Measurements from ENCODE around the gene SPDEF.

Gene SPDEF

DNA sequence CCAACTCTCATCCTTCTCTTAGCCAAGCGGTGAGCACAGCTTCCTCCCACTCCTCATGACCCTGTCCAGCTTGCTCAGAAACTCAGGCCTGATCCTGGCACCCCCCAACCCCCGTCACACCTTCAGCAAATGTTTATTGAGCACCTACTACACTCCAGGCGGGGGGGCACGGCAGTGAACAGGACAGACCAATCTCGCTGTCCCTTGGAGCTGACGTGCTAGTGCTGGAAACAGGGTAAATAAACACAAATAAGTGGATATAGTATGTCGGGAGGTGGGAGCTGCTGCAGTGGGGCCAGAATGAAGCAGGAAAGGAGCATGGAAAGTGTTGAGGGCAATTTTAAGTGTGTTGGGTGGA is 7.4 kb upstream of the SPDEF start:
- no peak for DNase-seq (ENCODE audit: low read depth in 2 of 2, low spot score in 1 of 2)

DNA sequence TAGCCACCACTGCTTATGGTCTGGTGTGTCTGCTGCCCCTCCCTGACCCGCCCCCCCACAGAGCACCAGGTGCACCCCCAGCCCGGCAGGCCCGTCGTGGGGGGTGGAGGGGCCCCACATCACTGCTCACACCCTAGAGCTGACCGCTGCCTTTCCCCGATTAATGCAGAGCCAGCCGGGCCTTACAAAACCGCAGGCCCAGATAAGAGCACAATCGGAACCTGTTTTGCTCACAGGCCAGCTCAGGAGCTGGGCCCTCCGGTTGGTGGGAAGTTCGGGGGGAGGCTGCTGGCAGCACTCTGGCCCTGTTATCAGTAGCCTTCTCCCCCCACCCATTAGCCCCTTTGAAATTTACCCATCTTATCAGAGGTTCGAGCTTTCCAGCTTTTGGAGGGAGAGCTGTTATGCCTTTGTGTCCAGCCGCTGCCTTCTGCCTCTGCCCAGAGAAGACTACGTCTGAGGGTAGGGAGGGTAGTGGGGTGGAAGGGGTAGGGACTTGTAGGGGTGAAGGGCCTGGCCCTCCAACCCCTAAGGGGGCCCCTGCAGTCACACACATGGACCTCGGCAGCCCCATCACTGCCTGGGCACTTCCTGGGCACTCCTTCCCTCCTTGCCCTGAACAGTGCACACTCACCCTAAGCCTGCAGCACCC is 6.9 kb upstream of the SPDEF start:
- DNase-seq (ENCODE audit: low read depth in 2 of 2, low spot score in 1 of 2): no peak

DNA sequence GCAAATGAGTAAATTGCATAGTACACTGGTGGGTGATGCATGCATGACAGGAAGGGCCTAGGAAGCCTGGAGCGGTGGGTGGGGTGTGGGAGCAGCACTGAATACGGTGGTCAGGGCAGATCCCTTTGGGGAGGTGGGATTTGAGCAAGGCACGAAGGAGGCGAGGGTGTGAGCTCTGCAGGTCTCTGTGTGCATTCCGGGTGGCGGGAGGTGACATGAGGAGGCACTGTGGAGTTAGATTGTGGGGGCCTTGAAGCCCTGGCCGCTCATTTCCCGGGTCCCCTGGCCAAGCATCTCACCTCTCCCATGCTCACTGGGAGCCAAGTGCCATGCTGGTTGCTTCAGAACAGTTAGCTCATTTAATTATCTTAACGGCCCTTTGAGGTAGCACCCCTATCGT is 6.2 kb upstream of the SPDEF start:
- no peak for DNase-seq (ENCODE audit: low read depth in 2 of 2, low spot score in 1 of 2)

- DNase-seq (ENCODE audit: low read depth in 2 of 2, low spot score in 1 of 2): no peak
These were observed 5.0 kb upstream of the SPDEF start for GRCh38 chr6:34561227-34561530.

- DNase-seq (ENCODE audit: low read depth in 2 of 2, low spot score in 1 of 2): no peak
These were observed 4.5 kb upstream of the SPDEF start for GRCh38 chr6:34560366-34561226.

DNA sequence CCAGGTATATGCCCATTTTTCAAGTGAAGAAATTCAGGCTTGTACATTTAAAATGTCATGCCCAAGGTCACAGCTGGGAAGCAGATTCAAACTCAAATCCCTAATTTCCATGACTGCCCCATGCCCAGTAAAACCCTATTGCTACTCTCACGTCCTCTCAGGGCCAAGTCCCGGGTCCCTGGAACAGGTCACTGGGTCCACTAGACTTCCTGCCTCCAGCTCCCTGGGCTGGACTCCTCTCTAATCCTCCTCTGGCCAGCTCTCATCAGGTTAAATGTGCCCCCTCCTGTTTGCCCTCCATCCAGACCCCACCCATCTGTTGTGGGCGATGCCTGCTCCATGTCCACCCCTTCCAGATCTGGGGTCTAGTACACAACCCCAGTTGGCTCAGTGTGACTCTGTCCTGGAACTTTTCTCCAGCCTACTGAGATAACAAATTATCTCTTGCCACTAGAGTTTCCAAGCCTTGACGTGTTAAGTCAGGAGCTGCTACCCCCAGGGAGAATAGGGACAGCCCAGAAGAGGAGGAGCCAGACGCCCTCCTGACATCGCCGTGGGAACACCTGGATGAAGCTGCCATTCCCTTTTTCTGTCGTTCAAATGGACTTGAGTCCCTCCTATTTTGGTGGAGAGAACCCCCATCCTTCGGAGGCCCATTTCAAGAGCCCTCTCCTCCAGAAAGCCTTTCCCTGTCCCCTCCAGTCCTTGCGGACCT is 3.7 kb upstream of the SPDEF start:
- no peak for DNase-seq (ENCODE audit: low read depth in 2 of 2, low spot score in 1 of 2)

GRCh38 chr6:34558172-34558714 is 2.1 kb upstream of the SPDEF start:
- DNase-seq (ENCODE audit: low read depth in 2 of 2, low spot score in 1 of 2): no peak

DNA sequence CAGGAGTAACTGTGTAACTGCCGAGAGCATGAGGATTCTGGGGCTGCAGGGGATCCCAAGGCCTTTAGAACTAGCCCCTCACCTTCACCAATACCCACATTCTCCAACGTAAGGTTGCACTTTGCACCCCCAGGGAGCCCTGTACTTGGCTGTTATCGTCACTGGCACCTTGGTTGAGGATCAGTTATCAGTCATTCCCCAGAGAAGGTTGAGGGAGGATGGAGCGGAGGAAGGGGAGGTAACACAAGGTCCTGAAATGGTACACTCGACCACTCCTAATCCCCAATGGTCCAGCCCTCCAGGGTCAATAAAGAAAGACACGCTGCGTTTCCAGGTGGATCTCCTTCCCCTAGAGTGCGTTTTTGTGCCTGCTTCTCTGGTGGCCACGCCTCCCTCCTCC is 1.1 kb upstream of the SPDEF start:
- no peak for DNase-seq (ENCODE audit: low read depth in 2 of 2, low spot score in 1 of 2)

- DNase-seq (ENCODE audit: low read depth in 2 of 2, low spot score in 1 of 2): no peak
These were observed 364 bp upstream of the SPDEF start for GRCh38 chr6:34556493-34556892.

DNA sequence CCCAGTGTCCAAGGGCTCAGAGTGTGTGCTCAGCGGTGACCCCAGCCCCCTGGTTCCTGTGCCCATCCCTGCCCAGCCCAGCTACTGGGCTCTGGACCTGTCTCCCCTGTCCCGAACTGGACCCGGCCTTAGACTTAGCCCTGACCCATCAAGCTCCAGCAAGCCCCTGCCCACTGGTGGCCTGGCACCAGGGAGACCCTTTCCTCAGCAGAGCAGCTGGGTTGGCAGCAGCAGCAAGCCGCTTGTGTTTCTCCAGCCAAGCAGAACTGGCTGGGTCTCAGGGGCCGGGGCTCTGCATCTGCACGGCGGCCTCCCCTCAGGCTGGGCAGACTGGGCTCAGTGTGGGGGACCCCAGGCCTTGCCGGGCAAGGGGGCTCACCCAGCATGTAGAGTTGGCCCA is 801 bp downstream of the SPDEF start:
- no peak for DNase-seq (ENCODE audit: low read depth in 2 of 2, low spot score in 1 of 2)

- DNase-seq (ENCODE audit: low read depth in 2 of 2, low spot score in 1 of 2): no peak
These were observed 1.2 kb downstream of the SPDEF start for GRCh38 chr6:34555007-34555322.

- no peak for DNase-seq (ENCODE audit: low read depth in 2 of 2, low spot score in 1 of 2)
These were observed 1.7 kb downstream of the SPDEF start for GRCh38 chr6:34554291-34555006.

GRCh38 chr6:34553750-34554149 is 2.4 kb downstream of the SPDEF start:
- no peak for DNase-seq (ENCODE audit: low read depth in 2 of 2, low spot score in 1 of 2)

GRCh38 chr6:34553146-34553545 is 3.0 kb downstream of the SPDEF start:
- no peak for DNase-seq (ENCODE audit: low read depth in 2 of 2, low spot score in 1 of 2)

DNA sequence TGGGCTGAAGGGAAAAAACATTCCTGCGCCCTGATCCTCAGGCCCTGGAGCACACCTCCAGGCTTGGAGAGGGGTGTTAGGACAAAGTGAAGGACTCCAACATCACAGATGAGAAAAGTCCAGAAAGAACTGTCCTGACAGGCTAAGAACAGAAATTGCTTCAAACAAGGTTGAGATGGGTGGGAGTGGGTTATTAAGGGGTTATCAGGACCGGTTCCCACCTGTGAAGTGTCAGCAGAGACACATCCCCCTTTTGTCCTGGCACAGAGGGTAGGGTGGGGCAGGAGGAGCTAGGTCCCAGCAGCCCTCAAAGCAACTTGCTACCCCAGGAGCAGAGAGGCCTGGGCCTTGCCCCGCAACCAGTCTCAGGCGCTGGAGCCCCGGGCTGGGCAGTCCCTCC is 3.5 kb downstream of the SPDEF start:
- no peak for DNase-seq (ENCODE audit: low read depth in 2 of 2, low spot score in 1 of 2)

DNA sequence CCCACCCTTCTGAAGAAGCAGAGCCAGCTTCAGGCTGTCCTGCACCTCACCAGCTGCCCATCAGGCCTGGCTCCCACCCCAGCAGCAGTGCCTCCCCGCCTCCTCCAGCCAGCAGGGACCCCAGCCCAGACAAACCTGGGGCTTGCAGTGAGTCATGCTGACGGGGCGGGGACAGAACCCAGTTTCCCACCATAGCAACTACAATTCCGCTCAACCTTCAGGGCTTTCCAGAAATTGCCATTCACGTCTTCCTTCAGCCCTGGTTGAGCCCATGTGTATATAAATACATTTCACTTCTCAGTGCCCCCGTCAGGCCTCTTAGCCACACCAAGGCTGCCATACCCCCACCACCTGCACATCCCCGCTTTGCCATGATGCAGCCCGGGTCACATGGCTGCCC is 4.4 kb downstream of the SPDEF start:
- DNase-seq (ENCODE audit: low read depth in 2 of 2, low spot score in 1 of 2): no peak

DNA sequence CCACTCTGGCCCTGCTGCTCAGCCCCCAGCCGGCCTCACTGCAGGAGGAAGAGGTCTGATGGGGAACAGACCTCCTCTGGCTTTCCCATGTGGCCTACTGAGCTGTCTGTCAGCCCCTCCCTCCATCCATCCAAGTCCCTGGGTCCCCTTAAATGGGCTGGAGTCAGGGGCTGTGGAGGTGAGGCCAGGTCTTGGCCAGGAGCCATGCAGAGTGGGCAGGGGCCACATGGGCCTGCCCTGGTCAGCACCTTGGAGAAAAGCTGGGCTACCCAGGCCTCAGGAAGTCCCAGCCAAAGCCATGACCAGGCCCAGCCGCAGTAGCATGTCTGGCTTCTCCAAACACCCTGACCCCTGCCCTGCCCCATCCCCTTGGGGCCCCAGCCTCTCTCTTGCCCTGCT is 6.3 kb downstream of the SPDEF start:
- no peak for DNase-seq (ENCODE audit: low read depth in 2 of 2, low spot score in 1 of 2)

GRCh38 chr6:34549026-34549803 is 6.9 kb downstream of the SPDEF start:
- no peak for DNase-seq (ENCODE audit: low read depth in 2 of 2, low spot score in 1 of 2)

- no peak for DNase-seq (ENCODE audit: low read depth in 2 of 2, low spot score in 1 of 2)
These were observed 8.2 kb downstream of the SPDEF start for GRCh38 chr6:34547701-34548644.

All from stimulated activated CD8-positive, alpha-beta memory T cell treated with anti-CD3 and anti-CD28 coated beads, Interleukin-4, amount 100 ng/mL, for 4 hours (primary cell).